Lung (tissue), 12 donors: ENCODE measurements around the gene PRRT3. TPM values are rescaled to one million over a fixed set of nuclear protein-coding genes. Genes with fewer than 3 reads are reported as not detected.
"Not testable (repeated sequence)": the region's sequence is repeated elsewhere in the genome, so short reads cannot be mapped to it uniquely, and the experiment has no call there.

Experiments used
- ATAC-seq: fragments of 200-7000 bp; cut with Tn5 transposase; one replicate; pipeline ENCODE4 v1.9.1; 2020; ENCODE audit warnings: moderate number of reproducible peaks; ENCODE audit not compliant: insufficient read depth, low FRiP score
- DNase-seq, 3 donors: peaks; one replicate each; pipeline ENCODE4 v3.0.0-alpha.2; 2013 to 2017
- H3K27ac ChIP-seq, 2 donors: one replicate each; pipeline ENCODE4 v1.5.1; 2013; ENCODE audit warnings: mild to moderate bottlenecking in 2 of 2, moderate library complexity in 2 of 2, control low read depth in 1 of 2, inconsistent platforms in 1 of 2, low read depth in 1 of 2, low read length in 1 of 2
- H3K27me3 ChIP-seq, 3 donors: one replicate each; pipeline ENCODE4 v1.5.1; 2013; ENCODE audit warnings: low read length in 2 of 3; ENCODE audit not compliant: control insufficient read depth in 3 of 3, insufficient read depth in 3 of 3
- H3K36me3 ChIP-seq, 4 donors: one replicate each; pipeline ENCODE4 v1.5.1; 2013; ENCODE audit warnings: low read length in 4 of 4, mild to moderate bottlenecking in 1 of 4, moderate library complexity in 1 of 4; ENCODE audit not compliant: control insufficient read depth in 4 of 4, insufficient read depth in 4 of 4
- H3K4me1 ChIP-seq, 5 donors: one replicate each; pipeline ENCODE4 v1.5.1; 2013; ENCODE audit warnings: low read length in 5 of 5, mild to moderate bottlenecking in 2 of 5, moderate library complexity in 1 of 5; ENCODE audit not compliant: control insufficient read depth in 5 of 5, insufficient read depth in 5 of 5
- H3K4me3 ChIP-seq: one replicate; pipeline ENCODE4 v1.5.1; 2013; ENCODE audit warnings: mild to moderate bottlenecking, control low read depth, moderate library complexity
- H3K9ac ChIP-seq, 2 donors: one replicate each; pipeline ENCODE4 v1.5.1; 2013; ENCODE audit warnings: low read length in 2 of 2, control low read depth in 1 of 2; ENCODE audit not compliant: insufficient read depth in 1 of 2
- H3K9me3 ChIP-seq, 4 donors: one replicate each; pipeline ENCODE4 v1.5.1; 2013; ENCODE audit warnings: low read length in 3 of 4, mild to moderate bottlenecking in 1 of 4, moderate library complexity in 1 of 4; ENCODE audit not compliant: control insufficient read depth in 4 of 4, insufficient read depth in 3 of 4
- WGBS, 2 donors: extraction: QIAGEN DNeasy Blood & Tissue Kit; methylation state at CpG; one replicate each; pipeline ENCODE4 v1.1.7; 2013; 5-methylcytosine and 5-hydroxymethylcytosine counted together
- polyA plus RNA-seq, 2 donors: library from polyadenylated mRNA; stranded (reverse); fragments of 200-250 nt; gene quantifications; one replicate each; pipeline ENCODE4 v1.2.1, GENCODE V29; 2013
- total RNA-seq, 2 donors: library from RNA; depleted of rRNA in 1 of 2; stranded (reverse); fragments of >200 nt in 1 of 2; gene quantifications; one replicate each; pipeline ENCODE4 v1.2.1, GENCODE V29; 2014 to 2021
- TF ChIP-seq, protein P1 (sequence below): IDR thresholded peaks from 2 replicates; pipeline ENCODE4 v1.5.1; 2012; ENCODE audit warnings: mild to moderate bottlenecking; ENCODE audit errors: control extremely low read depth, extremely low read depth
- donor health status: control.
- donor health status: control.
- donor health status: Bipolar disorder and iron deficiency.
- donor health status: healthy.
- donor health status: DM: yes; HTN: yes; CAD: no.

The PRRT3 gene
- total and polyA plus RNA-seq, 4 donors: 1.1 to 5.2 (median 1.8) TPM

GRCh38 chr3:9940746-9941145 lies 11.5 kb downstream of the PRRT3 start:
- TF ChIP-seq, protein P1, sequence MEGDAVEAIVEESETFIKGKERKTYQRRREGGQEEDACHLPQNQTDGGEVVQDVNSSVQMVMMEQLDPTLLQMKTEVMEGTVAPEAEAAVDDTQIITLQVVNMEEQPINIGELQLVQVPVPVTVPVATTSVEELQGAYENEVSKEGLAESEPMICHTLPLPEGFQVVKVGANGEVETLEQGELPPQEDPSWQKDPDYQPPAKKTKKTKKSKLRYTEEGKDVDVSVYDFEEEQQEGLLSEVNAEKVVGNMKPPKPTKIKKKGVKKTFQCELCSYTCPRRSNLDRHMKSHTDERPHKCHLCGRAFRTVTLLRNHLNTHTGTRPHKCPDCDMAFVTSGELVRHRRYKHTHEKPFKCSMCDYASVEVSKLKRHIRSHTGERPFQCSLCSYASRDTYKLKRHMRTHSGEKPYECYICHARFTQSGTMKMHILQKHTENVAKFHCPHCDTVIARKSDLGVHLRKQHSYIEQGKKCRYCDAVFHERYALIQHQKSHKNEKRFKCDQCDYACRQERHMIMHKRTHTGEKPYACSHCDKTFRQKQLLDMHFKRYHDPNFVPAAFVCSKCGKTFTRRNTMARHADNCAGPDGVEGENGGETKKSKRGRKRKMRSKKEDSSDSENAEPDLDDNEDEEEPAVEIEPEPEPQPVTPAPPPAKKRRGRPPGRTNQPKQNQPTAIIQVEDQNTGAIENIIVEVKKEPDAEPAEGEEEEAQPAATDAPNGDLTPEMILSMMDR: no peak
- DNase-seq (no peak), ATAC-seq (no peak)
- WGBS, 2 donors: 96 to 97% methylated on average over 10 of the region's 10 CpGs
- no peak overlapping the region for H3K4me3 ChIP-seq
- no peak overlapping the region for H3K9ac ChIP-seq
- no peaks in the 10 kb centered on the region for H3K9me3 ChIP-seq
- no peaks in the 10 kb centered on the region for H3K27me3 ChIP-seq
- peaks cover 0 to 28% (median 10%) of the 10 kb centered on the region in 4 donors for H3K36me3 ChIP-seq
- H3K4me1 ChIP-seq: no peaks in the 10 kb centered on the region
- no peak overlapping the region for H3K27ac ChIP-seq

DNA sequence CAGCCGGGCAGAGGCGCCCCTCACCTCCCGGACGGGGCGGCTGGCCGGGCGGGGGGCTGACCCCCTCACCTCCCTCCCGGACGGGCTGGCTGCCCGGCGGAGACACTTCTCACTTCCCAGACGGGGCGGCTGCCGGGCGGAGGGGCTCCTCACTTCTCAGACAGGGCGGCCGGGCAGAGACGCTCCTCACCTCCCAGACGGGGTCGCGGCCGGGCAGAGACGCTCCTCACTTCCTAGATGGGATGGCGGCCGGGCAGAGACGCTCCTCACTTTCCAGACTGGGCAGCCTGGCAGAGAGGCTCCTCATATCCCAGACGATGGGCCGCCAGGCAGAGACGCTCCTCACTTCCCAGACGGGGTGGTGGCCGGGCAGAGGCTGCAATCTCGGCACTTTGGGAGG lies 12.3 kb downstream of the PRRT3 start:
- H3K36me3 ChIP-seq: peaks cover 0 to 28% (median 14%) of the 10 kb centered on the region in 4 donors
- H3K9ac ChIP-seq, H3K4me3 ChIP-seq, ATAC-seq, H3K27me3 ChIP-seq, DNase-seq, H3K27ac ChIP-seq, H3K9me3 ChIP-seq, H3K4me1 ChIP-seq: not testable (repeated sequence)
- 93 to 96% methylated on average over 23 to 32 of the region's 32 CpGs for WGBS, 2 donors

DNA sequence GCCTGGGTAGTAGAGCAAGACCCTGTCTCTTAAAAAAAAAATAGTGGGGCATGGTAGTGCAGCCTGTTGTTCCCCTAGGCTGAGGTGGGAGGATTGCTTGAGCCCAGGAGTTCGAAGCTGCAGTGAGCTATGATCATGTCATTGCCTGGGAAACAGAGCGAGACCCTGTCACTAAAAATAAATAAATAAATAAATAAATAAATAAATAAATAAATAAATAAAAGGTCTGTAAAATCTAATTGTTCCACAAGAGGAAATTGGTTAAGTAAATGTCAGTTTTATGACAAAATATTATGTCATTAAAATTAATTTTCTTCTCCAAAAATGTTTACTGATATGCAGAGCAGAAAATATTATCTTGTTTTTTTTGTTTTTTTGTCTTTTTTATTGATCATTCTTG lies 13.2 kb downstream of the PRRT3 start:
- no peak for DNase-seq
- Histone ChIP-seq H3K27ac (no peak overlapping the region), H3K4me1 (peaks cover 0 to 9% (median 2%) of the 10 kb centered on the region in 5 donors), H3K27me3 (no peaks in the 10 kb centered on the region), H3K9me3 (no peaks in the 10 kb centered on the region), H3K9ac (no peak overlapping the region), H3K36me3 (peaks cover 0 to 24% (median 13%) of the 10 kb centered on the region in 4 donors), H3K4me3 (no peak overlapping the region)
- ATAC-seq: no peak
- 99 to 100% methylated on average over 2 of the region's 2 CpGs for WGBS, 2 donors
- TF ChIP-seq, protein P1: no peak

DNA sequence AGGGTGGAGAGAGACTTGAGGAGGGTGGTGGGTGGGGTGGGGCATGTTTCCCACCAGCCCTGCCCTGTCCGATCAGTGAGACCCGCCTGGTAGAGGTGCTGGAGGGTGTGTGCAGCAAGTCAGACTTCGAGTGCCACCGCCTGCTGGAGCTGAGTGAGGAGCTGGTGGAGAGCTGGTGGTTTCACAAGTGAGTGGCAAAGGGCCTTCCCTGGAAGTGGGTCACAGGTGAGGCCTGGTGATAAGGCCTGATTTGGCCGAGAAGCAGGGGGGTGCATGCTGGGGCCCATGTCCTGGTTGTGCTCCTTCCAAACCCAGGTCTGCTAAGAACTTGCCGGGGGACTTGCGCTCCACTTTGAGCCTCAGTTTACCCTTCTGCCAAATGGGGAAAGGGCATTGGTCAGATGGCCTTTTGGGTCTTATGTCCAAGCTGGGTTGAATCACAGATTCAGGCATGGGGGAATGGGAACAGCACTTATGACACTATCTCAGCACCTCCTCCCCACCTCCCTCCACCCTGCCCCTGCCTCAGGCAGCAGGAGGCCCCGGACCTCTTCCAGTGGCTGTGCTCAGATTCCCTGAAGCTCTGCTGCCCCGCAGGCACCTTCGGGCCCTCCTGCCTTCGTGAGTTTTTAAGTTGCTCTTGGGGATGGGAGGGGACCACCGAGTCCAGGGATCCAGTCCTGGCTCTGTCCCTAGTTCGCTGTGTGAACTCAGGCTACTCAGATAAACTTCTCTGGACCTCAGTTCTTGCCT lies 14.5 kb downstream of the PRRT3 start:
- Histone ChIP-seq H3K9ac (no peak overlapping the region), H3K4me1 (peaks cover 0 to 14% (median 2%) of the 10 kb centered on the region in 5 donors), H3K4me3 (no peak overlapping the region), H3K9me3 (no peaks in the 10 kb centered on the region), H3K27me3 (no peaks in the 10 kb centered on the region), H3K36me3 (peaks cover 0 to 24% (median 10%) of the 10 kb centered on the region in 4 donors), H3K27ac (no peak overlapping the region)
- TF ChIP-seq, protein P1: no peak
- no peak for DNase-seq
- 96% methylated on average over 12 to 13 of the region's 13 CpGs for WGBS, 2 donors
- ATAC-seq: no peak
